Ovary (tissue), 3 donors: Measurements from ENCODE around the gene DAB1.

Source experiments
- CTCF ChIP-seq, 3 donors: fragments of 450-650 bp in 2 of 3; fragments of 200-600 bp in 1 of 3; IDR thresholded peaks; one replicate each; pipeline versions ENCODE4 v1.5.1 to v1.8.0; 2016 to 2022; ENCODE audit warnings: antibody characterized with exemption in 3 of 3, mild to moderate bottlenecking in 1 of 3
- EP300 ChIP-seq: sonication (generic); formaldehyde crosslinking; IDR thresholded peaks from one replicate; pipeline ENCODE4 v1.6.1; 2017; ENCODE audit warnings: antibody characterized with exemption
- donor health status: DM: no; HTN: no; CAD: no.

GRCh38 chr1:56970280-56970679 is 453.6 kb downstream of the DAB1 start:
- no peak for TF ChIP-seq CTCF (IDR thresholded peaks at IDR 0.05)
- no peak for TF ChIP-seq EP300
